ENCODE data around the gene LRP2BP.

DNA sequence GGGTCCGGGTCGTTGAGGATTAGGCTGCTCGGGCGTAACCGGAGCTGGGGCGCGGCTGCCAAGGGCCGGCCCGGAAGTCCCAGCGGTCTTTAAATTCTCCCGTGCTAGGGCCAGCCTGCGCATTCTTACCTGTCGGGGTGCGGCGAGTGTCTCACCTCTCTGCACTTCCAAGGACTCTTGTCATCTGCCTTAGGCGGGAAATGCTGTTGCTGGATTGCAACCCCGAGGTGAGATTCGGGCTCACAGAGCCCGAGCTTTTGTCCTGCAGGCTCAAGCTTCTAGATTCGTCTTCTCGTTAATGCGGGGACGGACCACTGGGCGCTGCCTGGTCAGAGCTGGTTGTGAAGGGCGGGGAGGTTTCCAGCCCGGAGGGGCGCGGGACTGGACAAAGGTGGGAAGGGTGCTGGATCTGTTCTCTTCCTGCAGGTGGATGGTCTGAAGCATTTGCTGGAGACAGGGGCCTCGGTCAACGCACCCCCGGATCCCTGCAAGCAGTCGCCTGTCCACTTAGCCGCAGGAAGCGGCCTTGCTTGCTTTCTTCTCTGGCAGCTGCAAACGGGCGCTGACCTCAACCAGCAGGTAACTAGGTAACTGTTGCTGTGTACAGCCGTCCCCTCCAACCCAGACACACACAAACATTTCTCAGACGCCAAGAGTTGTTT lies 1.1 kb upstream of the LRP2BP start, which contains the start of gene ANKRD37:
- TF ChIP-seq, protein P1, sequence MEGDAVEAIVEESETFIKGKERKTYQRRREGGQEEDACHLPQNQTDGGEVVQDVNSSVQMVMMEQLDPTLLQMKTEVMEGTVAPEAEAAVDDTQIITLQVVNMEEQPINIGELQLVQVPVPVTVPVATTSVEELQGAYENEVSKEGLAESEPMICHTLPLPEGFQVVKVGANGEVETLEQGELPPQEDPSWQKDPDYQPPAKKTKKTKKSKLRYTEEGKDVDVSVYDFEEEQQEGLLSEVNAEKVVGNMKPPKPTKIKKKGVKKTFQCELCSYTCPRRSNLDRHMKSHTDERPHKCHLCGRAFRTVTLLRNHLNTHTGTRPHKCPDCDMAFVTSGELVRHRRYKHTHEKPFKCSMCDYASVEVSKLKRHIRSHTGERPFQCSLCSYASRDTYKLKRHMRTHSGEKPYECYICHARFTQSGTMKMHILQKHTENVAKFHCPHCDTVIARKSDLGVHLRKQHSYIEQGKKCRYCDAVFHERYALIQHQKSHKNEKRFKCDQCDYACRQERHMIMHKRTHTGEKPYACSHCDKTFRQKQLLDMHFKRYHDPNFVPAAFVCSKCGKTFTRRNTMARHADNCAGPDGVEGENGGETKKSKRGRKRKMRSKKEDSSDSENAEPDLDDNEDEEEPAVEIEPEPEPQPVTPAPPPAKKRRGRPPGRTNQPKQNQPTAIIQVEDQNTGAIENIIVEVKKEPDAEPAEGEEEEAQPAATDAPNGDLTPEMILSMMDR (IDR thresholded peaks at IDR 0.05; ENCODE audit: poor library complexity, severe bottlenecking): no peak
- no peak for TF ChIP-seq POLR2AphosphoS5 (IDR thresholded peaks at IDR 0.05)
- no peak for TF ChIP-seq EP300 (conservative IDR thresholded peaks at IDR 0.05; ENCODE audit: poor library complexity, severe bottlenecking)
- no peak for TF ChIP-seq SMC3 (conservative IDR thresholded peaks at IDR 0.05; ENCODE audit: poor library complexity)
- TF ChIP-seq, protein P2, sequence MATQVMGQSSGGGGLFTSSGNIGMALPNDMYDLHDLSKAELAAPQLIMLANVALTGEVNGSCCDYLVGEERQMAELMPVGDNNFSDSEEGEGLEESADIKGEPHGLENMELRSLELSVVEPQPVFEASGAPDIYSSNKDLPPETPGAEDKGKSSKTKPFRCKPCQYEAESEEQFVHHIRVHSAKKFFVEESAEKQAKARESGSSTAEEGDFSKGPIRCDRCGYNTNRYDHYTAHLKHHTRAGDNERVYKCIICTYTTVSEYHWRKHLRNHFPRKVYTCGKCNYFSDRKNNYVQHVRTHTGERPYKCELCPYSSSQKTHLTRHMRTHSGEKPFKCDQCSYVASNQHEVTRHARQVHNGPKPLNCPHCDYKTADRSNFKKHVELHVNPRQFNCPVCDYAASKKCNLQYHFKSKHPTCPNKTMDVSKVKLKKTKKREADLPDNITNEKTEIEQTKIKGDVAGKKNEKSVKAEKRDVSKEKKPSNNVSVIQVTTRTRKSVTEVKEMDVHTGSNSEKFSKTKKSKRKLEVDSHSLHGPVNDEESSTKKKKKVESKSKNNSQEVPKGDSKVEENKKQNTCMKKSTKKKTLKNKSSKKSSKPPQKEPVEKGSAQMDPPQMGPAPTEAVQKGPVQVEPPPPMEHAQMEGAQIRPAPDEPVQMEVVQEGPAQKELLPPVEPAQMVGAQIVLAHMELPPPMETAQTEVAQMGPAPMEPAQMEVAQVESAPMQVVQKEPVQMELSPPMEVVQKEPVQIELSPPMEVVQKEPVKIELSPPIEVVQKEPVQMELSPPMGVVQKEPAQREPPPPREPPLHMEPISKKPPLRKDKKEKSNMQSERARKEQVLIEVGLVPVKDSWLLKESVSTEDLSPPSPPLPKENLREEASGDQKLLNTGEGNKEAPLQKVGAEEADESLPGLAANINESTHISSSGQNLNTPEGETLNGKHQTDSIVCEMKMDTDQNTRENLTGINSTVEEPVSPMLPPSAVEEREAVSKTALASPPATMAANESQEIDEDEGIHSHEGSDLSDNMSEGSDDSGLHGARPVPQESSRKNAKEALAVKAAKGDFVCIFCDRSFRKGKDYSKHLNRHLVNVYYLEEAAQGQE (IDR thresholded peaks at IDR 0.05; ENCODE audit: borderline replicate concordance): no peak
- no peak for TF ChIP-seq EZH2 (IDR thresholded peaks at IDR 0.05; ENCODE audit: borderline replicate concordance, insufficient read depth, low read length, poor library complexity, severe bottlenecking)
- TF ChIP-seq TAF1 (IDR thresholded peaks at IDR 0.05; ENCODE audit: low read depth): no peak
- TF ChIP-seq RAD21 (conservative IDR thresholded peaks at IDR 0.05): no peak
- TF ChIP-seq MXI1 (conservative IDR thresholded peaks at IDR 0.05; ENCODE audit: poor library complexity, severe bottlenecking): no peak

Measured in neural cell (in vitro differentiated cells).